HCT116 (cell line): Measurements from ENCODE around the gene SMC6. TPM values are rescaled to one million over a fixed set of nuclear protein-coding genes. Genes with fewer than 3 reads are reported as not detected.

Source experiments
- ATAC-seq: fragments of 200-7000 bp; cut with Tn5 transposase; 2 replicates; pipeline ENCODE4 v1.9.1; 2020; ENCODE audit warnings: mild to moderate bottlenecking, moderate library complexity
- BruUV-seq: library from RNA; stranded (reverse); fragments of 400-500 nt; replicated peaks from 2 replicates; lab custom pipeline; 2021; lab: Mats Ljungman, UMichigan
- CTCF ChIA-PET: fragments of 300-600 bp; sonication (Branson Sonifier 250); formaldehyde crosslinking; loops from one replicate; lab custom pipeline; 2021; ENCODE audit warnings: antibody characterized with exemption; lab: Charles Lee
- POLR2A ChIA-PET: fragments of 300-600, 350-600 bp; sonication (Branson Sonifier 250); formaldehyde crosslinking; loops from one replicate; lab custom pipeline; 2021; ENCODE audit warnings: antibody characterized with exemption; lab: Charles Lee
- RAD21 ChIA-PET, 2 experiments: fragments of 300-600 bp; sonication (Branson Sonifier 250); formaldehyde crosslinking; loops; one replicate each; lab custom pipeline; 2023; ENCODE audit warnings: low total read pairs in 2 of 2; ENCODE audit not compliant: uncharacterized antibody in 2 of 2, unreplicated experiment in 2 of 2, low non-redundant PET in 1 of 2; lab: Charles Lee
- DNase-seq: peaks from one replicate; pipeline ENCODE4 v3.0.0-alpha.2; 2010; ENCODE audit warnings: low read depth, low spot score
- H2AFZ ChIP-seq: fragments of 200-600 bp; shearing (Covaris generic), sonication (generic); 2 replicates; pipeline ENCODE4 v1.6.1; 2017; ENCODE audit warnings: low read depth, mixed run types, mixed read lengths, antibody characterized with exemption, low read length; ENCODE audit not compliant: poor library complexity, severe bottlenecking
- H3K27ac ChIP-seq: 2 replicates; pipeline ENCODE4 v1.5.1; 2012; ENCODE audit warnings: low read depth, low read length
- H3K27me3 ChIP-seq: fragments of 200-600 bp; sonication (generic); 2 replicates; pipeline ENCODE4 v1.6.1; 2016; ENCODE audit warnings: mixed run types, low read length, mixed read lengths; ENCODE audit not compliant: insufficient read depth
- H3K36me3 ChIP-seq, 2 experiments: fragments of 200-500 bp in 1 of 2; fragments of 200-600 bp in 1 of 2; sonication (Bioruptor generic) in 1 of 2; sonication (generic) in 1 of 2; 2 replicates each; pipeline versions ENCODE4 v1.5.1 to v1.6.1; 2014 to 2016; ENCODE audit warnings: low read length in 2 of 2, inconsistent platforms in 1 of 2, mixed read lengths in 1 of 2, mixed run types in 1 of 2; ENCODE audit not compliant: insufficient read depth in 2 of 2, control insufficient read depth in 1 of 2
- H3K4me1 ChIP-seq, 2 experiments: fragments of 200-600 bp in 1 of 2; sonication (generic) in 1 of 2; 2 replicates each; pipeline versions ENCODE4 v1.5.1 to v1.6.1; 2012 to 2017; ENCODE audit warnings: low read length in 2 of 2, inconsistent platforms in 1 of 2, mild to moderate bottlenecking in 1 of 2, mixed read lengths in 1 of 2, mixed run types in 1 of 2, moderate library complexity in 1 of 2; ENCODE audit not compliant: insufficient read depth in 2 of 2, control insufficient read depth in 1 of 2
- H3K4me2 ChIP-seq: fragments of 200-600 bp; sonication (generic); 2 replicates; pipeline ENCODE4 v1.6.1; 2017; ENCODE audit warnings: mixed run types, low read length, mixed read lengths
- H3K4me3 ChIP-seq, 2 experiments: fragments of 200-600 bp in 1 of 2; sonication (generic) in 1 of 2; replicated peaks in 1 of 2; 2 replicates each; pipeline ENCODE4 v1.5.1; 2011 to 2016; ENCODE audit warnings: low read length in 2 of 2, control low read depth in 1 of 2, low read depth in 1 of 2, mild to moderate bottlenecking in 1 of 2, mixed read lengths in 1 of 2, mixed run types in 1 of 2
- H3K79me2 ChIP-seq: fragments of 200-600 bp; sonication (generic); 2 replicates; pipeline ENCODE4 v1.6.1; 2017; ENCODE audit warnings: mild to moderate bottlenecking, mixed run types, low read length, moderate library complexity, mixed read lengths; ENCODE audit not compliant: insufficient read depth
- H3K9ac ChIP-seq: fragments of 200-600 bp; sonication (generic); 2 replicates; pipeline ENCODE4 v1.6.1; 2016; ENCODE audit warnings: low read length, mixed read lengths
- H3K9me2 ChIP-seq: fragments of 200-600 bp; sonication (generic), shearing (Covaris generic); 2 replicates; pipeline ENCODE4 v1.6.1; 2017; ENCODE audit warnings: mixed run types, mild to moderate bottlenecking, moderate library complexity; ENCODE audit not compliant: insufficient read depth
- H3K9me3 ChIP-seq, 2 experiments: fragments of 200-500 bp in 1 of 2; fragments of 200-600 bp in 1 of 2; sonication (Bioruptor generic) in 1 of 2; sonication (generic) in 1 of 2; 2 replicates each; pipeline ENCODE4 v1.6.1; 2014 to 2017; ENCODE audit warnings: low read length in 2 of 2, mixed read lengths in 2 of 2, inconsistent platforms in 1 of 2, low read depth in 1 of 2, mild to moderate bottlenecking in 1 of 2, mixed run types in 1 of 2, moderate library complexity in 1 of 2; ENCODE audit not compliant: control insufficient read depth in 1 of 2, insufficient read depth in 1 of 2
- H4K20me1 ChIP-seq: fragments of 200-600 bp; sonication (generic), shearing (Covaris generic); 2 replicates; pipeline ENCODE4 v1.6.1; 2017; ENCODE audit warnings: mixed run types, mild to moderate bottlenecking, moderate library complexity; ENCODE audit not compliant: insufficient read depth
- ATF3 ChIP-seq: IDR thresholded peaks from 2 replicates; pipeline ENCODE4 v1.6.1; 2012
- CBX3 ChIP-seq: IDR thresholded peaks from 2 replicates; pipeline ENCODE4 v1.6.1; 2012; ENCODE audit warnings: low read depth
- CEBPB ChIP-seq: IDR thresholded peaks from 2 replicates; pipeline ENCODE4 v1.6.1; 2012; ENCODE audit warnings: low read depth
- EGR1 ChIP-seq: IDR thresholded peaks from 2 replicates; pipeline ENCODE4 v1.6.1; 2012; ENCODE audit warnings: low read depth
- EZH2phosphoT487 ChIP-seq: fragments of 200-600 bp; IDR thresholded peaks from 2 replicates; pipeline ENCODE4 v1.6.1; 2018; ENCODE audit warnings: antibody characterized with exemption, borderline replicate concordance
- FOSL1 ChIP-seq: IDR thresholded peaks from 2 replicates; pipeline ENCODE4 v1.6.1; 2012; ENCODE audit warnings: low read depth
- JUND ChIP-seq: IDR thresholded peaks from 2 replicates; pipeline ENCODE4 v1.6.1; 2012
- MAX ChIP-seq: IDR thresholded peaks from 2 replicates; pipeline ENCODE4 v1.6.1; 2012
- POLR2A ChIP-seq: IDR thresholded peaks from 2 replicates; pipeline ENCODE4 v1.7.0; 2011; ENCODE audit warnings: borderline replicate concordance; ENCODE audit not compliant: insufficient read depth, insufficient read length; ENCODE audit errors: extremely low read depth
- POLR2AphosphoS5 ChIP-seq: IDR thresholded peaks from 2 replicates; pipeline ENCODE4 v1.6.1; 2011; ENCODE audit warnings: mild to moderate bottlenecking, low read depth, low read length, moderate library complexity
- RAD21 ChIP-seq: IDR thresholded peaks from 2 replicates; pipeline ENCODE4 v1.6.1; 2012; ENCODE audit warnings: low read depth, mild to moderate bottlenecking
- SIN3A ChIP-seq: IDR thresholded peaks from 2 replicates; pipeline ENCODE4 v1.6.1; 2012; ENCODE audit warnings: low read depth
- SP1 ChIP-seq: IDR thresholded peaks from 2 replicates; pipeline ENCODE4 v1.6.1; 2012; ENCODE audit warnings: low read depth
- SRF ChIP-seq: IDR thresholded peaks from 2 replicates; pipeline ENCODE4 v1.6.1; 2012; ENCODE audit warnings: low read depth
- TCF7L2 ChIP-seq: IDR thresholded peaks from 2 replicates; pipeline ENCODE4 v1.7.0; 2011; ENCODE audit warnings: borderline replicate concordance, inconsistent platforms; ENCODE audit not compliant: insufficient read depth, insufficient read length; ENCODE audit errors: extremely low read depth
- YY1 ChIP-seq: IDR thresholded peaks from 2 replicates; pipeline ENCODE4 v1.6.1; 2011; ENCODE audit warnings: low read length, low read depth, moderate library complexity, mild to moderate bottlenecking; ENCODE audit not compliant: insufficient replicate concordance; ENCODE audit errors: extremely low read depth
- ZBTB33 ChIP-seq: IDR thresholded peaks from 2 replicates; pipeline ENCODE4 v1.6.1; 2011; ENCODE audit warnings: mild to moderate bottlenecking, low read length, moderate library complexity; ENCODE audit not compliant: insufficient replicate concordance; ENCODE audit errors: extremely low read depth
- ZNF274 ChIP-seq: fragments of 200-500 bp; sonication (Bioruptor generic); IDR thresholded peaks from 2 replicates; pipeline ENCODE4 v1.6.1; 2014; ENCODE audit warnings: mild to moderate bottlenecking, low read depth, low read length, inconsistent platforms
- intact Hi-C: fragments of 100-400 bp; cut with micrococcal nuclease; formaldehyde crosslinking; loops from 2 replicates; pipeline ENCODE4 v1.10.0; 2022
- total RNA-seq: library from RNA; stranded (reverse); gene quantifications from one replicate; pipeline ENCODE4 v1.2.1, GENCODE V29; 2021; ENCODE audit not compliant: unreplicated experiment
- TF ChIP-seq, protein P1 (sequence below), 3 experiments: fragments of 200-600 bp in 1 of 3; sonication (generic) in 1 of 3; IDR thresholded peaks in 2 of 3; conservative IDR thresholded peaks in 1 of 3; 2 replicates each; pipeline ENCODE4 v1.5.1; 2012 to 2017; ENCODE audit warnings: low read depth in 2 of 3, low read length in 2 of 3, antibody characterized with exemption in 1 of 3, borderline replicate concordance in 1 of 3, control low read depth in 1 of 3, mild to moderate bottlenecking in 1 of 3, mixed read lengths in 1 of 3, mixed run types in 1 of 3, moderate library complexity in 1 of 3; ENCODE audit not compliant: insufficient read depth in 1 of 3

SMC6 gene
- total RNA-seq, 1 experiment from 2014 or later = 26.4 TPM

GRCh38 chr2:17660219-17660618 lies 93.4 kb downstream of the SMC6 start (continued):
- TF ChIP-seq ZBTB33 (no peak), SRF (no peak), SP1 (no peak), POLR2A (no peak)
- TF ChIP-seq, all 23 proteins: peak for 0

- RAD21 ChIA-PET = interaction anchor here in 1 of 2 experiments (0.5 kb wide), 1 partner anchor 719 kb away, joined by 3 read pairs; no protein-coding TSS in a partner anchor
- Histone ChIP-seq H3K79me2 (no peaks in the 10 kb centered on the region), H4K20me1 (no peaks in the 10 kb centered on the region), H3K27ac (no peak overlapping the region), H3K9ac (no peak overlapping the region), H3K9me2 (no peaks in the 10 kb centered on the region), H3K36me3 (peaks cover 0 to 6% of the 10 kb centered on the region in 2 experiments; a peak in 1 of 4 replicates), H3K27me3 (no peaks in the 10 kb centered on the region), H3K4me3 (no peak overlapping the region), H2AFZ (no peak overlapping the region), H3K4me2 (no peak overlapping the region), H3K4me1 (no peaks in the 10 kb centered on the region), H3K9me3 (no peaks in the 10 kb centered on the region)
- BruUV-seq = no TSS peak
- POLR2A ChIA-PET = no interaction called here
- no peak; the same call in 1 of the 2 replicates for ATAC-seq
- no peak for DNase-seq
- CTCF ChIA-PET = no interaction called here
- intact Hi-C loops = no loop called here
- TF ChIP-seq JUND (no peak), FOSL1 (no peak), EZH2phosphoT487 (no peak), RAD21 (no peak), CEBPB (no peak), EGR1 (no peak), YY1 (no peak), MAX (no peak), ATF3 (no peak), SIN3A (no peak), CBX3 (no peak), ZNF274 (no peak), POLR2AphosphoS5 (no peak), POLR2A (no peak), SRF (no peak), TCF7L2 (no peak)
- TF ChIP-seq, protein P1, sequence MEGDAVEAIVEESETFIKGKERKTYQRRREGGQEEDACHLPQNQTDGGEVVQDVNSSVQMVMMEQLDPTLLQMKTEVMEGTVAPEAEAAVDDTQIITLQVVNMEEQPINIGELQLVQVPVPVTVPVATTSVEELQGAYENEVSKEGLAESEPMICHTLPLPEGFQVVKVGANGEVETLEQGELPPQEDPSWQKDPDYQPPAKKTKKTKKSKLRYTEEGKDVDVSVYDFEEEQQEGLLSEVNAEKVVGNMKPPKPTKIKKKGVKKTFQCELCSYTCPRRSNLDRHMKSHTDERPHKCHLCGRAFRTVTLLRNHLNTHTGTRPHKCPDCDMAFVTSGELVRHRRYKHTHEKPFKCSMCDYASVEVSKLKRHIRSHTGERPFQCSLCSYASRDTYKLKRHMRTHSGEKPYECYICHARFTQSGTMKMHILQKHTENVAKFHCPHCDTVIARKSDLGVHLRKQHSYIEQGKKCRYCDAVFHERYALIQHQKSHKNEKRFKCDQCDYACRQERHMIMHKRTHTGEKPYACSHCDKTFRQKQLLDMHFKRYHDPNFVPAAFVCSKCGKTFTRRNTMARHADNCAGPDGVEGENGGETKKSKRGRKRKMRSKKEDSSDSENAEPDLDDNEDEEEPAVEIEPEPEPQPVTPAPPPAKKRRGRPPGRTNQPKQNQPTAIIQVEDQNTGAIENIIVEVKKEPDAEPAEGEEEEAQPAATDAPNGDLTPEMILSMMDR (IDR thresholded peaks at IDR 0.05 in 2 of 3, conservative IDR thresholded peaks at IDR 0.05 in 1 of 3; ENCODE audit: borderline replicate concordance in 1 of 3, insufficient read depth in 1 of 3, low read depth in 2 of 3, low read length in 2 of 3) = no peak
These were observed 95.3 kb downstream of the SMC6 start for GRCh38 chr2:17658251-17658843.
